GM18507 (cell line): ENCODE data around the gene MLXIPL.
"Not testable (repeated sequence)": the region's sequence is repeated elsewhere in the genome, so short reads cannot be mapped to it uniquely, and the experiment has no call there.

Source experiments
- DNase-seq: peaks from one replicate; pipeline ENCODE4 v3.0.0; 2011; ENCODE audit warnings: low read depth; ENCODE audit not compliant: insufficient read length; ENCODE audit errors: extremely low spot score
- FAIRE-seq: peaks from 2 replicates; lab custom pipeline; 2011; peaks lifted over from hg19 to GRCh38; lab: Jason Lieb, UNC

The MLXIPL gene

DNA sequence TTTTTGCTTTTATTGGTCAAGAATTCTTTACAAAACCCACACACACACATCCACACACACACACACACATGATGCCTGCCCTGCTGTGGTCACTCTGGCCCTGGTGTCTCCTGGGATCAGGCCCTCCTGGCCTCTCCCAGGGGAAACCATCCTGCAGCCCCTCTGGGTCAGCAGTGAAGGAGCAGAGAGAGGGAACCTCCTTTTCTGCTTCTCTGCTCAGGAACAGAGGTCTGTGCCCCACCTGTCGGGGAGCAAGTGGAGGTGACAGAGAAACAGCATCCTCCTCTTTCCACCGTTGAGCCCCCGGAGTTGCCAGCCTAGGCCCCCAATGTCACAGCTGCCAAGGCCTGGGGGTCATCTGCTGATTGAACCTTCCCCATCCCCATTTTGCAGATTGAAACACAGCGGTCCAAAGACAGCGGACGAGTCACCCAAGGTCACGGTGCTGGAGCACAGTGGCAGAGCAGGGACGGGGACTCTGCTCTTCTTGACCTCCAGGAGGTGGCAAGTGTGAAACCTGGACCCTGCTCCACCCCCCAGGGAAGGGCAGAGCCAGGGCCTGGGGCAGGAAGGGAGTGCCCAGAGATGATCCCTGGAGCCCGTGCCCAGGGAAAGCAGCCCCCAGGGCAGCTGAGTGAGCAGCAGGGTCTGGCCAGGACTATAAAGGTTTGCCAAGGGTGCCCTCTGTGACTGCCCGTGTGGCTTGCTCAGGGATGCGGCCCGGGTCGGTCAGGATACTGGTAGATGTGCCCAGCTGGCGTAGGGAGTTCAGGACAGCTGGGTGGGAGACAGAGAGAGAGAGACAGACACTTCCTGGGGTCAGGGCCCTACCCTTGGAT, 30.9 kb downstream of the MLXIPL start:
- no peak for DNase-seq
- no peak for FAIRE-seq

DNA sequence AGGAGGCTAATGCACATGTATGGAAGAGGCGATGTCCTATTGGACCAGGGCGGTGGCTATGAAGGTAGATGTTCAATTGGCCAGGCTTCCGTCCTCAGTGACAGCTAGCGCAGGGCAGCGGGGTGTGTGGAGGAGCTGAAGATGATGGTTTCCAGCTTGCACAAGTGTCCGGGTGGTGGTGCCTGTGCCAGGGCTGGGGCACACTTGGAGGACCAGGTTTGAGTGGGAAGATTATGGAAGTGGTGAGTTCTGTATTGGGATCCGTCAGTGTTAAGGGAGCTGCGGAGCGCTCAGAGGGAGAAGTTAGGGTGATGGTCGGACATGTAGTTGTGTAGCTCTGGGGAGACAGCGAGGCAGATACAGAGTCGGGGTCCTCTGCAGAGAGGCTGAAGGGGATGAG, 37.4 kb downstream of the MLXIPL start:
- DNase-seq = no peak
- FAIRE-seq = no peak

DNA sequence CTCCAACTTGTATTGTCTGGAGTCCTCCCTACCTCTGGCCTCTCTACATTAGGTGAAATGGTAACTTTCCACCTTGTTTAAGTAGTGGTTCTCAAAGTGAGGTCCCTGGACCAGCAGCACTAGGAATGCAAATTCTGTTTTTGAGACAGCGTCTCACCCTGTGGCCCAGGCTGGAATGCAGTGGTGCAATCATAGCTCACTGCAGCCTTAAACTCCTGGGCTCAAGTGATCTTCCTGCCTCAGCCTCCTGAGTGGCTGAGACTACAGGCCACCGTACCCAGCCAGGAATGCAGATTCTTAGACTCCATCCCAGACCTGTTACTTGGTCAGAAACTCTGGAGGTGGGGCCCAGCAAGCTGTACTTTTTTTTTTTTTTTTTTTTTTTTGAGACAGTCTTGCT, 39.1 kb downstream of the MLXIPL start:
- FAIRE-seq (no peak), DNase-seq (no peak)

DNA sequence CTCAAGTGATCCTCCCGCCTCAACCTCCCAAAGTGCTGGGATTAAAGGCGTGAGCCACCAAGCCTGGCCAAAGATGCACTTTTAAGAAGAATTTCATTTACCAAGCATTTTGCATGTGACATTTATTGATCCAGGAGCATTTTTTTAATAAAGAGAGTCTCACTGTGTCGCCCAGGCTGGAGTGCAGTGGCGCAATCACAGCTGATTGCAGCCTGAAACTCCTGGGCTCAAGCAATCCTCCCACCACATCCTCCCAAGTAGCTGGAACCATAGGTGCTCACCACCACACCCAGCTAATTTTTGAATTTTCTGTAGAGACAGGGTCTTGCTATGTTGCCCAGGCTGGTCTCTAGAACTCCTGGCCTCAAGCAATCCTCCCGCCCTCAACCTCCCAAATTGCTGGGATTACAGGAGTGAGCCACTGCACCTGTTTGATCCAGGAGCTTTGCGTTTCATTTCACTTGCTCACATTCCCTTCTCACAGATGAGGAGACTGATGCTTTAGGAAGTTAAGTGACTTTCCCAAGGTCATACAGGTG, 41.6 kb downstream of the MLXIPL start:
- DNase-seq (no peak), FAIRE-seq (no peak)

DNA sequence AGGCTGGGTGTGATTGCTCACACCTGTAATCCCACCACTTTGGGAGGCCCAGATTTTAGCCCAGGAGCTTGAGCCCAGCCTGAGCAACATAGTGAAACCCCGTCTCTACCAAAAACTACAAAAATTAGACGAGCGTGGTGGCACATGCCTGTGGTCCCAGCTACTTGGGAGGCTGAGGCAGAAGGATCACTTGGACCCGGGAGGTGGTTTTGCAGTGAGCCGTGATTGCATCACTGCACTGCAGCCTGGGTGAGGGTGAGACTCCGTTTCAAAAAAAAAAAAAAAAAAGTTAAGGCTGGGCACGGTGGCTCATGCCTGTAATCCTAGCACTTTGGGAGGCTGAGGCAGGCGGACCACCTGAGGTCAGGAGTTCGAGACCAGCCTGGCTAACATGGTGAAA, 43.3 kb downstream of the MLXIPL start:
- not testable (repeated sequence) for FAIRE-seq, DNase-seq

DNA sequence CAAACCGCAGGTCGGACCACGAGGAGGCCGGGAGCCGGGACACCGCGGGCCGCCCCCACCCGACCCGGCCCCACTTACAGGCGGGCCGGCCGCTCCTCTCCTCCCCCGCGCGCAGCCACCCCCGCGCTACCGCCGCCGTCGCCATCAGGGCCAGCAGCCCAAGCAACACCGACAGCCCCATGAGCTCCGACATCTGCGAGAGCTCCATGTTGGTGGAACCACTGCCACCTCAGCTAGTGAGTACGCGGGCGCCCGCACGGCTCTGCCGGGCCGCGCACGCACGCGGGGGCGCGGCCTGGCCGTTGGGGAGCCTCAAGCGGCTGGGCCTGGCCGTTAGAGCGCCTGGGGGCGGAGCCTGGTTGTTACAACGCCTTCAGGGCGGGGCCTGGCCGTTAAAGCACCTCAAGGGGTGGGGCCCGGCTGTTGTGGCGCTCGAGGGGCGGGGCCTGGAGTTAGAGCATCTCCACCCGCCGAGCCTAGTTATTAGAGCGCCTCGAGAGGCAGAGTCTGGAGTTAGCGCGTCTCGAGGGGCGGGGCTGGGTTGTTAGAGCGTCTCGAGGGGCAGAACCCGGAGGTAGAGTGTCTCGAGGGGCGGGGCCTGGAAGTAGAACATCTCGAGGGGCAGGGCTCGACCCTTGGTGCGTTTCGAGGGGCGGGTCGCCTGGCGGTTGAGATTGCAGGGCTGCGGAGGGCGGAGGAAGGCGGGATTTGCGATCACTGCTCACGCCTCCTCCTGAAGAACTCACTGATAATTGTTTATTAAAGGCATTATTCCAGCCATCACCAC, 45.8 kb downstream of the MLXIPL start, which contains the start of gene TBL2:
TSS of gene TBL2 (minus strand) at position 238 of the 787 bp plus-strand sequence. CDS start at position 208, 30 bp downstream.
- DNase-seq (peak; percentile 99), FAIRE-seq (peak; percentile 94)

DNA sequence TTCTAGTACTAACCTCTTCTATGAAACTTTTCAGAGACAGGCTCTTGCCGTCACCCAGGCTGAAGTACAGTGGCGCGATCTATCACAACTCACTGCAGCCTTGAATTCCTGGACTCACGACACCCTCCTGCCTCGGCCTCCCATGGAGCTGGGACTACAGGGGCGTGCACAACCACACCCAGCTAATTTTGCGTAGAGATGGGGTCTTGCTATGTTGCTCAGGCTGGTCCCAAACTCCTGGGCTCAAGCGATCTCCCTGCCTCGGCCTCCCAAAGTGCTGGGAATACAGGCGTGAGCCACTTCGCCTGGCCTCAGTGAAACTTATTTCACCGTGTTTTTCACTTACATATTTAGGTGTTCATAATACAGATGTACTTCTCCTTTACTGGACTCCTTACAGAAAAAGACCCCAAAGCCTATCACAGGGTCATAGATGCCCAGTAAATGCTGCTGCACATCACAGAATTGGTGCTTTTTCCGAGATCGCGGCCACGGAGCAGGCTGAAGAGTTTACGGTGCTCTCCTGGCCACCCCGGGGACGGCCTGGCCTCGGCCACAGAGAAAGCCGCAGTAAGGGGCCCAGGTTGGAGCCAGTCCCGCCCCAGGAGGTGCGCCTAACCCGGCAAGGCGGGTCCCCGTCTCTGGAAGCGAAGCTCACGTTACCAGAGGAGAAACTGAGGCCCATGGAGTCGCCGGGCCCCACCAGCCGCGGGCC, 46.5 kb downstream of the MLXIPL start:
- no peak for FAIRE-seq
- DNase-seq = no peak

DNA sequence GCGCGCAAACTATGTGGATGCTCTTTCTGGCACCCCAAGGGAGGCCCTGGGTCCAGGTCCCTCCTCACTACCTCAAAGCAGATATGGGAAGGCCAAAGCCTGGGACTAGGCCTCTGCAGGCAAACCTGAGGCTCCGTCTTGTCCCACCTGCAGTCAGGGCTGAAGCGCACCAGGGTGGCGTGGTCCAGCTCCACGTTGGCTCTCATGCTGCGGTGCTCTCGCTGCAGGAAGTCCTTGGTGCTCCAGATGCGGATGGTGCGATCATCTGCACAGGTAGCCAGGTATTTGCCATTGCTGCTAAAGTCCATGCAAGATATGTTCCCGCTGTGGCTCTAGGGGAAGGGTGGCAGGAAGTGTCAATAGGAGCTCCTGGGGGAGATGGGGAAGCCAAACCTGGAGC, 50.5 kb downstream of the MLXIPL start:
- no peak for DNase-seq
- no peak for FAIRE-seq

DNA sequence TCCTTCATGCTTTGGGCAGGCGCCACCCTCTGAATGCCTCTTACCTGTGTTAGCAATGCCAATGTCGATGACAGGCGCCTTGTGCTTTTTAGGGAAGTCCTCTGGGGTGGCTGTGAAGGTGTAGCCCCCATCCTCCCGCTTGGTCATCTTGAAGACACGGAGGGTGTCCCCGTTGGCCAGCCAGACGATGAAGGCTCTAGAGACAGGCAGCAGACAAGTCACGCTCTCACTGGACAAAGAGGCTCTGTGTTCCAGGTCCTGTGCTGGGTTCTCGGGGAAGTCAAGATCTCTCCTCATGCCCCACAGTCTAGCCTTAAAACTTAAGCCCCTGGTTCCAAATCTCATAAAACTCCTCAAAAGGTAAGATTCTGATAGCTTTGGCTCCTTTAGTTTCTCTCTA, 51.0 kb downstream of the MLXIPL start:
- no peak for FAIRE-seq
- no peak for DNase-seq

DNA sequence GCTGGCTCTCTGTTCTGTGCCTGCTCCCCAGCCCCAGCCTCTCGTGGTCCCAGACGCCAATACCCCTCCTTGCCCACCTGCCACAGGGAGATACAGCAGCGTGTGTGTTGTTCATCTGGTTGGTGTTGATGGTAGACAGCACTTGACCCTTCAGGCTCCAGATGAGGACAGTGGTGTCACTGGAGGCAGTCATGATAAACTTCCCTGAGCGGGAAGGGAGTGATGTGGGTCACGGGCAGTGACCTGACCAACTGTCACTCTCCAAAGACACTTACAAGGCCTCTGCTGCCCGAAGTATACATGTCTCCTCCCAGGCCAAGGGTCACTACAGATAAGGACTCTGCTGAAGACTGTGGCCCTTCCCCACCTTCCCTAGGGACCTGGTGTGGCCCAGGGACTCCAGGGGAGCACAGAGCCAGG, 51.5 kb downstream of the MLXIPL start:
- DNase-seq = no peak
- FAIRE-seq = no peak

DNA sequence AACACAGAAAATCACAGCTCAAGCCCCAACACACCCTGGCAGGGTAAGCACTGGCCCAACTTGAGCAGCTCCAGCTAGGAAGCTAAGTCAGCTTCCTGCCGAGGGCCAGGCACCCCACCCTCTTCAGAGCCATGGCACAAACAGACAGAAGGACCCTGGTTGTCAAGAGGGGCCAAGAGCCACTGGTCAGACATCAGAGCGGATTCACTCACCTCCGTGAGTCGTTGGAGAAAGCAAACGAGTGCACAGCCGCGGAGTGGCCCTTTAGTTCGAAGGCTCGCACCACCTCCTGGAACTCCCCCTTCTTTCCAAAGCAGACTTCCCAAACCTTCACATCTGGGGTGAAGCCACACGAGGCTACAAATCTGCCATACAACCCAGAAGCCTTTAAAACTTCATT, 53.3 kb downstream of the MLXIPL start:
- FAIRE-seq (no peak), DNase-seq (no peak)

DNA sequence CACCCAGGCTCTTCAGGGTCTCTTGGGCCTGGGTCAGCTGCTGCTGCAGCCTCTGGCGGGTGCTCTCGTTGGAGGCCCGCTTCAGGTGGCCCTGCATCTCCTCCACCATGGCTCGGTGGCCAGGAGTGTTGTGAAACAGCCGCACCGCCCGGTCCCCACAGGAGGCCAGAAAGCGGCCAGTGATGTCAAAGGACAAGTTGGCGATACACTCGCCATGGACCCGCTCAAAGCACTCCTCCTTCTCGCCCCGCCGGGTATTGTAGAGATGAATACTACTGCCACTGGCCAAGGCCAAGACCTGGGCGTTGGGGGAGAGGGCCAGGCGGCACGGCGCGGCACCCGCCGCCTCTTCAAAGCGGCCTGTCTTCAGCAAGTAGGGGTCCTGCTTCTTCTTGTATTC, 53.8 kb downstream of the MLXIPL start:
- DNase-seq (no peak), FAIRE-seq (no peak)

DNA sequence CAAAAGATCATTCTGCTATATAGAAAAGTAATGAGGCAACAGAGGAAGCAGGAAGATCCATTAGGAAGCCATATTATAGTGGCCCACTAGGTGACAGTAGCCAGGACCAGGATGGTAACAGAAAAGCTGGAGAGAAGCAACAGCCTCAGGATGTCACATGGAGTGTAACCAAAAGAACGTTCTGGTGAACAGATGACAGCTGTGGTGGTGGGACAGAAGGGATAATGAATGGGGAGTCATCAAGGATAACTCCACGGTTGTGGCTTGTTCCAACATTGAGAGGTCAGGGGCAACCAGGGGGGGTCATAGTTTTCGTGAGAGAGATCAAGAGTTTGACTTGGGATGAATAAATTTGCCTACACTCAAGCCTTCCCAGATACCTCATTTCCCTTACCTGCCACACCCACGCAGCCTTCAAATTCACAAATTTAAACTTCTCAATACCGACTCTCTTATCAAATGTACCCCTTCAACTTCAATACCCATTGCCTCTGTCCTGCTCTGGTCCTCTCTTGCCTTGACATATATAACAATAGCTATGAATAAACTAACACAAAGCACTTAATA, 55.2 kb downstream of the MLXIPL start:
- DNase-seq (no peak), FAIRE-seq (no peak)

DNA sequence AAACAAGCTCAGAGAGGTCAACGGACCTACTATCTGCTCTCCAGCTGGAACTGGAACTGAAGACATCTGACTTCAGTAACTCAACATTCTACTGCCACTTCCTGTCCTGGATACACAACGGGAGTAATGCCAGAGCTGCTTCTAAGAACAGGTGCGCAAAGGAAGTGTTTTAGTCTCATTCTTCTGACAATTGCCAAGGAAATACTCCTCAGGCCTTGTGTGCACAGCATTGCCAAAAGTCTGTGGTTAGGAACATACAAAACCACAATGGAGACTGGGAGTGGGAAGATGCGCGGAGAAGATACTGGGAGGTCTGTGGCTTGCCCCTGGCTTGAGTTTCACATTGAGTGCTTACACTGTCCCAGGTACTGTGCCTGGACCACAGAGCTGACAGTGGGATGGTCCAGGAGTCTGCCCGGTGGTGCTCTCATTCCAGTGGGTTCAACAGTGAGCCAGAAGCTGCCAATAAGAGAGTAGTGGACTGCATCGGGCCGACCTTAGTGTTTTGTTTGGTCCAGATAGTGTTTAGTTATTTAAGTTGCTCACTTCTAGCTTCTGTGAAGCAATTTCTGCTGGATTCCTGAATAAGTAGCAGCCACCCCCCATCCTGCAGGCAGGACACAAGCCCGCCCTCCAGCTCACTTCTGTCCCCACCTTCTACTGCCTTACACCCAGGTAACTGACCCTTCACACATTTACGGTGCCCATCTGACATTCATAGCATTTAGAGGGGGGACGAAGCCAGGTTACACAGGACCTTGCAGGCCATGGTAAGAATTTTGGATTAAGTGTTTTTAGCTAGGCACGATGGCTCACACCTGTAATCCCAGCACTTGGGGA, 56.3 kb downstream of the MLXIPL start:
- FAIRE-seq (no peak), DNase-seq (no peak)

DNA sequence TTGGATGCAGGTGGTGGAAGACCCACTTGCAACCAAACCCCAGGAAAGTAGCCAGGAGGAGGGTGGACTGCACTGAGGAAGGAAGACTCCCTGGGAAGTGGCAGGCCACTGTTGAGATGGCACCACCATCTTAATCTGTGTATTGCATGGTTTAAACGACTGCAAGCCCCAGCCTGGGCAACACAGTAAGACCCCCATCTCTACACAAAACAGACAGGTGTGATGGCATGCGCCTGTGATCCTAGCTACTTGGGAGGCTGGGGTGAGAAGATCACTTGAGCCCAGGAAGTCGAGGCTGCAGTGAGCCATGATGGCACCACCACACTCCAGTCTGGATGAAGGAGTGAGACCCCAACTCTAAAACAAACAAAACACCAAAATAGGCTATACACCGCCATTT, 57.2 kb downstream of the MLXIPL start:
- FAIRE-seq (no peak), DNase-seq (no peak)

DNA sequence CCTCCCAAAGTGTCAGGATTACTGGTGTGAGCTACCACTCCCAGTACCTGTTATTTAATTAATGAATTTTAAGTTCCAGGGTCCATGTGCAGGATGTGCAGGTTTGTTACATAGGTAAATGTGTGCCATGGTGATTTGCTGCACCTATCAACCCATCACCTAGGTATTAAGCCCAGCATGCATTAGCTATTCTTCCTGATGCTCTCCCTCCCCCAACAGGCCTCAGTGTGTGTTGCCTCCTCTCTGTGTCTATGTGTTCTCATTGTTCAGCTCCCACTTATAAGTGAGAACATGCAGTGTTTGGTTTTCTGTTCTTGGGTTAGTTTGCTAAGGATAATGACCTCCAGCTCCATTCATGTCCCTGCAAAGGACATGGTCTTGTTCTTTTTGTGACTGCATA, 57.9 kb downstream of the MLXIPL start:
- FAIRE-seq, DNase-seq: not testable (repeated sequence)

DNA sequence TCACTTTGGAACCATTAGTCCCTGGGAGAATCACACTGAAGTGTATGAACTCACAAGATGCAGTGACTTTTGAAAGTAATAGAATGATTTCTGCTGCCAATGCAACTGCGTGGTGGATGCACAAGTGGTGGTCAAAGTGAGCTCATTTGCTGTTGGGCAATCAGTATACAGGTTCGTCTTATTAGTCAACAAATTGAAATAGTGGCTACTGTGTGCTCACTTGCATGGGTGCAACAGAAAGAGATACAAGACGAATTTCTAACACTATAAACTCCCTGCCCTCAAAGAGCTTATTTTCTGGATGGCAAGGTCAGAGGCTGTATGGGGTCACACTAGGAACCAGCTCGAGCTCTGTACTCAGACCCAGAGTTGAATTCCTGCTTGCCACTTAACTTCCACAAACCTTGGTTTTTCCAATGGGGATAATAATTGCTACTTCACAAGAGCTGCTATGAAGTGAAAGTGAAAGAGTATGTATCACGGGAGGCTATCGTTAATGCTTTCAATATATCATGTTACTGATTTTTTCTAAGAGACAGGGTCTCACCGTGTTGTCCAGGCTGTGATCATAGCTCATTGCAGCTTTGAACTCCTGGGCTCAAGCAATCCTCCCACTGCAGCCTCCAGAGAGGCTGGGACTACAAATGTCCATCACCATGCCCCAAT, 58.5 kb downstream of the MLXIPL start:
- DNase-seq = no peak
- no peak for FAIRE-seq

DNA sequence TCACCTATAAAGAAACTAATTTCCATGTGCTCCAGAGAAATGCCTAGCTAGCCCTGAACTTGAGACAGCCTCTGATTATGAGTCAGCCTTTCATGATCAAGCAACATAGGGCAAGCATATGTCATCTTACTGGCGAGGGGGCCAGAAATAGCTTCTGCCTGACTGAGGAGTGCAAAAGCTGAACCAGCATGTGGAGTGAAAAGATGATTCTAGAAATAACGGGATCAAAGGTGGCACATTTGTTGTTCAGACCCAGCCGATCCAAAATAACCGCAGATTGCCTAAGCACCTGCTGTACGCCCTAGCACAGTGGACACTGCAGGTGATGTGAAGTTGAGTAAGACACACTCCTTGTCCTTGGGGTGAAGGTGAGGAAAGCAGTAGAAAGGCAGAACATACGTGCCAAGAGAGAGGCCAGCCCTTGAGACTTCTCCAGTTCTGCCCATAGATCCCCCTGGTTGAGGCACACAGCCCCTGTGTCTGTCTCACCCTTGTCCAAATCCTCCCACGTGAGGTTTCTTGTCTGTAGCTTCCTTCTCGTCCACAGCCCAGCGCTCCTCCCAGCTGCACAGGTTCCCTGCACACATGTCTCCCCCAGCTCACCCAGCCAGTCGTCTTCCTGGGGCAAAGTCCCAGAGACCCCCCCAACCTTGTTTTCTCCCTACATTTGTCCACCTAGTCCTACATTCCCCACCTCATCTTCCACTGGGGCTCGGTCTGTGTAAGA, 64.0 kb downstream of the MLXIPL start:
- FAIRE-seq (no peak), DNase-seq (no peak)
